Thyroid gland (tissue), 4 donors: ENCODE measurements around the gene CNNM4. TPM values are rescaled to one million over a fixed set of nuclear protein-coding genes. Genes with fewer than 3 reads are reported as not detected.

Experiments used
- DNase-seq, 2 donors: peaks; one replicate each; pipeline ENCODE4 v3.0.0-alpha.2; 2019
- H3K27ac ChIP-seq, 3 donors: fragments of 200-600 bp; sonication (generic); 1 replicate in 2 of 3; 2 replicates in 1 of 3; pipeline ENCODE4 v1.5.1; 2016 to 2019; ENCODE audit warnings: mild to moderate bottlenecking in 1 of 3, moderate library complexity in 1 of 3
- H3K27me3 ChIP-seq: fragments of 200-600 bp; sonication (generic); one replicate; pipeline ENCODE4 v1.5.1; 2019
- H3K36me3 ChIP-seq, 2 donors: fragments of 200-600 bp; sonication (generic); one replicate each; pipeline ENCODE4 v1.5.1; 2016 to 2019
- H3K4me1 ChIP-seq, 2 donors: fragments of 200-600 bp; sonication (generic); one replicate each; pipeline ENCODE4 v1.5.1; 2017 to 2019
- H3K4me3 ChIP-seq, 3 donors: fragments of 200-600 bp; sonication (generic); replicated peaks in 1 of 3; 1 replicate in 2 of 3; 2 replicates in 1 of 3; pipeline ENCODE4 v1.5.1; 2016; ENCODE audit warnings: mild to moderate bottlenecking in 1 of 3
- H3K9me3 ChIP-seq: fragments of 200-600 bp; sonication (generic); one replicate; pipeline ENCODE4 v1.5.1; 2017
- CTCF ChIP-seq, 6 experiments: fragments of 200-600 bp in 3 of 6; fragments of 450-650 bp in 3 of 6; sonication (generic) in 3 of 6; IDR thresholded peaks; one replicate each; pipeline ENCODE4 v1.5.1; 2016 to 2019; ENCODE audit warnings: antibody characterized with exemption in 6 of 6, mild to moderate bottlenecking in 2 of 6, inconsistent platforms in 1 of 6, moderate library complexity in 1 of 6
- POLR2A ChIP-seq, 2 donors: fragments of 450-650 bp; IDR thresholded peaks; one replicate each; pipeline ENCODE4 v1.6.1; 2017; ENCODE audit warnings: antibody characterized with exemption in 2 of 2, mild to moderate bottlenecking in 2 of 2, moderate library complexity in 1 of 2
- WGBS, 2 donors: methylation state at CpG; one replicate each; pipeline ENCODE4 v1.1.5; 2017; 5-methylcytosine and 5-hydroxymethylcytosine counted together
- intact Hi-C: fragments of 100-400 bp; cut with DNase I; formaldehyde crosslinking; loops from one replicate; pipeline ENCODE4 v1.15.1; 2023
- total RNA-seq, 4 donors: library from RNA; depleted of rRNA; stranded (reverse); fragments of >200 nt; gene quantifications; one replicate each; pipeline ENCODE4 v1.2.3, GENCODE V29; 2016

The CNNM4 gene
- total RNA-seq, 4 donors from 2014 or later = 6.6 to 9.5 (median 7.7) TPM

GRCh38 chr2:96809951-96810782, 49.5 kb downstream of the CNNM4 start:
- H3K4me1 ChIP-seq = peaks cover 0 to 2% of the 10 kb centered on the region in 2 donors
- H3K4me3 ChIP-seq = no peak overlapping the region
- no peak for TF ChIP-seq CTCF (IDR thresholded peaks at IDR 0.05)
- TF ChIP-seq POLR2A (IDR thresholded peaks at IDR 0.05) = no peak
- H3K27ac ChIP-seq = no peak overlapping the region
- DNase-seq = no peak
- peaks cover 6 to 7% of the 10 kb centered on the region in 2 donors for H3K36me3 ChIP-seq
- 92% methylated on average over 11 to 12 of the region's 12 CpGs for WGBS, 2 donors
- H3K27me3 ChIP-seq = no peaks in the 10 kb centered on the region
- intact Hi-C loops = loop anchor here (10.0 kb wide), 2 partner anchors 175 to 285 kb away; partner anchors contain the start of gene KANSL3
- H3K9me3 ChIP-seq = no peaks in the 10 kb centered on the region

DNA sequence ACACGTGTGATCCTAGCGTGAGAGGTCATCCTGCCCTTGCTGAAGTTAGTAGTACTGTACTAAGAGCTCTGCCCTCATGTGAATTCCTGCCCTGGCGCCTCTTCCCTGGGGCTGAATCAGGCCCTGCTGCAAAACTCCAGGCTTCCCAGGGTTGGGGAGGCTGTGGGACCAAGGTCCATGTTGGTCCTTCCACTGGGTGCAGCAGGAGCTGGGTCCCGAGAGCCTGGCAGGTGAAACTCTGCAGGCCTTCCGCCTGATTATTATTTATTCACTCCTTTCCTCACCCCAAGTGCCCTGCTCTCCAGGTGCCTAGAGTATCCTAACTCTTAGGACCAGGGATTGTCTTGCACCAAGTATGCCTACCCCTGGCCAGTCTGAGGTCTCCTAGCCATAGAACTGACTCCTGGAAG, 50.1 kb downstream of the CNNM4 start:
- Histone ChIP-seq H3K36me3 (peaks cover 6 to 7% of the 10 kb centered on the region in 2 donors), H3K27me3 (no peaks in the 10 kb centered on the region), H3K9me3 (no peaks in the 10 kb centered on the region), H3K27ac (no peak overlapping the region), H3K4me3 (no peak overlapping the region), H3K4me1 (peaks cover 0 to 6% of the 10 kb centered on the region in 2 donors)
- intact Hi-C loops = no loop called here
- TF ChIP-seq CTCF (IDR thresholded peaks at IDR 0.05) (no peak), POLR2A (IDR thresholded peaks at IDR 0.05) (no peak)
- DNase-seq = no peak
- 89% methylated on average over 5 of the region's 5 CpGs for WGBS, 2 donors

DNA sequence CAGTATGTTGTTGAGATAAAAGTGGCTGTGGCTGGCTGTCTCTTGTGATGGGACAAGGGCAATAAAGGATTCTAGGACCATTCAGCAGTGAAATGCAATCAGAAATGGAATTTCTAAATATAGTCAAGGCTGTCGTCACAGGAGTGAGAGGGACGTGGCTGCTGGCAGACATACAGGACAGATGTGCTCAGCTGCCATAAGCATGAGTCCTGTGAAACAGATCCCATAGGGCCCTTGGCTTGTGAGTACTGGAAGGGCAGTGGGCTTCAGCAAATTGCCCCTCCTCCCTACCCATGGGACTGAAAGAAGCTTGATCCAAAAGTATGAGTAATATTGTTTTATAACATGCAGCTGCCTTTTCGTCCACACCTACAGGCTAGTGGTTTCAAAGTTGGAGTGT, 51.2 kb downstream of the CNNM4 start:
- intact Hi-C loops = no loop called here
- DNase-seq = no peak

GRCh38 chr2:96813656-96814055, 53.0 kb downstream of the CNNM4 start:
- no peak overlapping the region for H3K4me3 ChIP-seq
- WGBS, 2 donors = 94 to 95% methylated on average over 4 of the region's 4 CpGs
- H3K27ac ChIP-seq = no peak overlapping the region
- peaks cover 6 to 7% of the 10 kb centered on the region in 2 donors for H3K36me3 ChIP-seq
- no peaks in the 10 kb centered on the region for H3K27me3 ChIP-seq
- DNase-seq = no peak
- intact Hi-C loops = no loop called here
- H3K4me1 ChIP-seq = peaks cover 16 to 23% of the 10 kb centered on the region in 2 donors
- TF ChIP-seq CTCF (IDR thresholded peaks at IDR 0.05) = no peak
- no peak for TF ChIP-seq POLR2A (IDR thresholded peaks at IDR 0.05)
- H3K9me3 ChIP-seq = no peaks in the 10 kb centered on the region

More for the DNA sequence above, 51.2 kb downstream of the CNNM4 start:
- no peaks in the 10 kb centered on the region for H3K27me3 ChIP-seq
- H3K4me3 ChIP-seq = no peak overlapping the region
- peaks cover 6 to 7% of the 10 kb centered on the region in 2 donors for H3K36me3 ChIP-seq
- H3K9me3 ChIP-seq = no peaks in the 10 kb centered on the region
- H3K27ac ChIP-seq = no peak overlapping the region
- 65 to 75% methylated on average over 3 of the region's 3 CpGs for WGBS, 2 donors
- H3K4me1 ChIP-seq = peaks cover 0 to 6% of the 10 kb centered on the region in 2 donors
- TF ChIP-seq CTCF (IDR thresholded peaks at IDR 0.05) (no peak), POLR2A (IDR thresholded peaks at IDR 0.05) (no peak)
